ENCODE measurements around the gene OAT.

The OAT gene

DNA sequence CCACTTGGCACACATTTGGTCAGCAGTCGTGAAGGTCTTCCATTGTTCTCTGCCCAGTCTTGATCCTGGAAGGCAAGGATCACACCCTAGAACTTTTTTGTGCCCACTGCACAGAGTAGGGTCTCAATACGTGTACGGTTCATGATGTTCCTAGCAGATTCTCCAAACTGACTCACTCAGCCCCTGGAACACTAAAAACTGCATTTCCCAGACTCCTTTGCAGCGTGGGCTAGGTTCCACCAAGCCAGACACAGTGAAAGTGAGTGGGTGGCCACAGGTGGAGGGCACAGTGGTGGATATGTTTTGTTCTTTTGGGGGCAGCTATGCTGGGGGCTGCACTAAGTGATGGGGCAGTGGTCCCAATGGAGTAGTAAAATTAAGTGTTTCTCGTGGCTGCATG, 41.4 kb upstream of the OAT start:
- no peak for TF ChIP-seq ZNF70 (CRISPR knock-in tag; IDR thresholded peaks at IDR 0.05)
- no peak for TF ChIP-seq RARB (CRISPR knock-in tag; IDR thresholded peaks at IDR 0.05)
- TF ChIP-seq GLIS3 (CRISPR knock-in tag; IDR thresholded peaks at IDR 0.05) = no peak
- no peak for TF ChIP-seq ZC3H10 (CRISPR knock-in tag; IDR thresholded peaks at IDR 0.05)
- TF ChIP-seq, protein P1, sequence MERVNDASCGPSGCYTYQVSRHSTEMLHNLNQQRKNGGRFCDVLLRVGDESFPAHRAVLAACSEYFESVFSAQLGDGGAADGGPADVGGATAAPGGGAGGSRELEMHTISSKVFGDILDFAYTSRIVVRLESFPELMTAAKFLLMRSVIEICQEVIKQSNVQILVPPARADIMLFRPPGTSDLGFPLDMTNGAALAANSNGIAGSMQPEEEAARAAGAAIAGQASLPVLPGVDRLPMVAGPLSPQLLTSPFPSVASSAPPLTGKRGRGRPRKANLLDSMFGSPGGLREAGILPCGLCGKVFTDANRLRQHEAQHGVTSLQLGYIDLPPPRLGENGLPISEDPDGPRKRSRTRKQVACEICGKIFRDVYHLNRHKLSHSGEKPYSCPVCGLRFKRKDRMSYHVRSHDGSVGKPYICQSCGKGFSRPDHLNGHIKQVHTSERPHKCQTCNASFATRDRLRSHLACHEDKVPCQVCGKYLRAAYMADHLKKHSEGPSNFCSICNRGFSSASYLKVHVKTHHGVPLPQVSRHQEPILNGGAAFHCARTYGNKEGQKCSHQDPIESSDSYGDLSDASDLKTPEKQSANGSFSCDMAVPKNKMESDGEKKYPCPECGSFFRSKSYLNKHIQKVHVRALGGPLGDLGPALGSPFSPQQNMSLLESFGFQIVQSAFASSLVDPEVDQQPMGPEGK (CRISPR knock-in tag; IDR thresholded peaks at IDR 0.05; ENCODE audit: borderline replicate concordance) = no peak
- TF ChIP-seq, protein P2, sequence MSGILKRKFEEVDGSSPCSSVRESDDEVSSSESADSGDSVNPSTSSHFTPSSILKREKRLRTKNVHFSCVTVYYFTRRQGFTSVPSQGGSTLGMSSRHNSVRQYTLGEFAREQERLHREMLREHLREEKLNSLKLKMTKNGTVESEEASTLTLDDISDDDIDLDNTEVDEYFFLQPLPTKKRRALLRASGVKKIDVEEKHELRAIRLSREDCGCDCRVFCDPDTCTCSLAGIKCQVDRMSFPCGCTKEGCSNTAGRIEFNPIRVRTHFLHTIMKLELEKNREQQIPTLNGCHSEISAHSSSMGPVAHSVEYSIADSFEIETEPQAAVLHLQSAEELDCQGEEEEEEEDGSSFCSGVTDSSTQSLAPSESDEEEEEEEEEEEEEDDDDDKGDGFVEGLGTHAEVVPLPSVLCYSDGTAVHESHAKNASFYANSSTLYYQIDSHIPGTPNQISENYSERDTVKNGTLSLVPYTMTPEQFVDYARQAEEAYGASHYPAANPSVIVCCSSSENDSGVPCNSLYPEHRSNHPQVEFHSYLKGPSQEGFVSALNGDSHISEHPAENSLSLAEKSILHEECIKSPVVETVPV (CRISPR knock-in tag; IDR thresholded peaks at IDR 0.05) = no peak
- TF ChIP-seq TCF4 (CRISPR knock-in tag; IDR thresholded peaks at IDR 0.05; ENCODE audit: borderline replicate concordance) = no peak
- TF ChIP-seq PPARA (CRISPR knock-in tag; IDR thresholded peaks at IDR 0.05; ENCODE audit: borderline replicate concordance) = no peak
- TF ChIP-seq, protein P3, sequence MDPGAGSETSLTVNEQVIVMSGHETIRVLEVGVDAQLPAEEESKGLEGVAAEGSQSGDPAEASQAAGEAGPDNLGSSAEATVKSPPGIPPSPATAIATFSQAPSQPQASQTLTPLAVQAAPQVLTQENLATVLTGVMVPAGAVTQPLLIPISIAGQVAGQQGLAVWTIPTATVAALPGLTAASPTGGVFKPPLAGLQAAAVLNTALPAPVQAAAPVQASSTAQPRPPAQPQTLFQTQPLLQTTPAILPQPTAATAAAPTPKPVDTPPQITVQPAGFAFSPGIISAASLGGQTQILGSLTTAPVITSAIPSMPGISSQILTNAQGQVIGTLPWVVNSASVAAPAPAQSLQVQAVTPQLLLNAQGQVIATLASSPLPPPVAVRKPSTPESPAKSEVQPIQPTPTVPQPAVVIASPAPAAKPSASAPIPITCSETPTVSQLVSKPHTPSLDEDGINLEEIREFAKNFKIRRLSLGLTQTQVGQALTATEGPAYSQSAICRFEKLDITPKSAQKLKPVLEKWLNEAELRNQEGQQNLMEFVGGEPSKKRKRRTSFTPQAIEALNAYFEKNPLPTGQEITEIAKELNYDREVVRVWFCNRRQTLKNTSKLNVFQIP (CRISPR knock-in tag; IDR thresholded peaks at IDR 0.05; ENCODE audit: borderline replicate concordance, low read depth) = no peak
- no peak for TF ChIP-seq ZNF8 (CRISPR knock-in tag; IDR thresholded peaks at IDR 0.05)
- no peak for ATAC-seq

DNA sequence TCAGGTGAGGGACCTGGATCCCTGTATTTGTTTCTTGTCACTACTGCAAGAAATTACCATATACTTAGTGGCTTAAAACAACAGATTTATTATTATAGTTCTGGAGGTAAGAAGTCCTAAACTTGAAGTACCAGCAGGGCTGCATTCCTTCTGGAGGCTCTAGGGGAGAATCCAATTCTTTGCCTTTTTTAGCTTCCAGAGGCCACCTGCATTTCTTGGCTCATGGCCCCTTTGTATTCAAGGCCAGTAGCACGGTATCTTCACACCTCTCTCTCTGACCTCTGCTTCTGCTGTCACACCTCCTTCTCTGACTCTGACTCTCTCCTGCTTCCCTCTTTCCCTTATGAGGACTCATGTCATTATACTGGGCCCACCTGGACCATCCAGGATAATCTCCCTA, 40.7 kb upstream of the OAT start:
- no peak for ATAC-seq
- TF ChIP-seq, protein P4, sequence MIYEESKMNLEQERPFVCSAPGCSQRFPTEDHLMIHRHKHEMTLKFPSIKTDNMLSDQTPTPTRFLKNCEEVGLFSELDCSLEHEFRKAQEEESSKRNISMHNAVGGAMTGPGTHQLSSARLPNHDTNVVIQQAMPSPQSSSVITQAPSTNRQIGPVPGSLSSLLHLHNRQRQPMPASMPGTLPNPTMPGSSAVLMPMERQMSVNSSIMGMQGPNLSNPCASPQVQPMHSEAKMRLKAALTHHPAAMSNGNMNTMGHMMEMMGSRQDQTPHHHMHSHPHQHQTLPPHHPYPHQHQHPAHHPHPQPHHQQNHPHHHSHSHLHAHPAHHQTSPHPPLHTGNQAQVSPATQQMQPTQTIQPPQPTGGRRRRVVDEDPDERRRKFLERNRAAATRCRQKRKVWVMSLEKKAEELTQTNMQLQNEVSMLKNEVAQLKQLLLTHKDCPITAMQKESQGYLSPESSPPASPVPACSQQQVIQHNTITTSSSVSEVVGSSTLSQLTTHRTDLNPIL (CRISPR knock-in tag; IDR thresholded peaks at IDR 0.05; ENCODE audit: low read depth) = no peak
- TF ChIP-seq GLIS3 (CRISPR knock-in tag; IDR thresholded peaks at IDR 0.05) (no peak), ESRRG (CRISPR knock-in tag; IDR thresholded peaks at IDR 0.05) (no peak), SNAI2 (CRISPR knock-in tag; IDR thresholded peaks at IDR 0.05) (no peak), TOX (CRISPR knock-in tag; IDR thresholded peaks at IDR 0.05; ENCODE audit: borderline replicate concordance) (no peak), RARB (CRISPR knock-in tag; IDR thresholded peaks at IDR 0.05) (no peak), ZNF8 (CRISPR knock-in tag; IDR thresholded peaks at IDR 0.05) (no peak), BACH2 (CRISPR knock-in tag; IDR thresholded peaks at IDR 0.05; ENCODE audit: borderline replicate concordance) (no peak)
- TF ChIP-seq, protein P2 (CRISPR knock-in tag; IDR thresholded peaks at IDR 0.05) = no peak
- TF ChIP-seq, protein P3 (CRISPR knock-in tag; IDR thresholded peaks at IDR 0.05; ENCODE audit: borderline replicate concordance, low read depth) = no peak
- TF ChIP-seq, protein P5, sequence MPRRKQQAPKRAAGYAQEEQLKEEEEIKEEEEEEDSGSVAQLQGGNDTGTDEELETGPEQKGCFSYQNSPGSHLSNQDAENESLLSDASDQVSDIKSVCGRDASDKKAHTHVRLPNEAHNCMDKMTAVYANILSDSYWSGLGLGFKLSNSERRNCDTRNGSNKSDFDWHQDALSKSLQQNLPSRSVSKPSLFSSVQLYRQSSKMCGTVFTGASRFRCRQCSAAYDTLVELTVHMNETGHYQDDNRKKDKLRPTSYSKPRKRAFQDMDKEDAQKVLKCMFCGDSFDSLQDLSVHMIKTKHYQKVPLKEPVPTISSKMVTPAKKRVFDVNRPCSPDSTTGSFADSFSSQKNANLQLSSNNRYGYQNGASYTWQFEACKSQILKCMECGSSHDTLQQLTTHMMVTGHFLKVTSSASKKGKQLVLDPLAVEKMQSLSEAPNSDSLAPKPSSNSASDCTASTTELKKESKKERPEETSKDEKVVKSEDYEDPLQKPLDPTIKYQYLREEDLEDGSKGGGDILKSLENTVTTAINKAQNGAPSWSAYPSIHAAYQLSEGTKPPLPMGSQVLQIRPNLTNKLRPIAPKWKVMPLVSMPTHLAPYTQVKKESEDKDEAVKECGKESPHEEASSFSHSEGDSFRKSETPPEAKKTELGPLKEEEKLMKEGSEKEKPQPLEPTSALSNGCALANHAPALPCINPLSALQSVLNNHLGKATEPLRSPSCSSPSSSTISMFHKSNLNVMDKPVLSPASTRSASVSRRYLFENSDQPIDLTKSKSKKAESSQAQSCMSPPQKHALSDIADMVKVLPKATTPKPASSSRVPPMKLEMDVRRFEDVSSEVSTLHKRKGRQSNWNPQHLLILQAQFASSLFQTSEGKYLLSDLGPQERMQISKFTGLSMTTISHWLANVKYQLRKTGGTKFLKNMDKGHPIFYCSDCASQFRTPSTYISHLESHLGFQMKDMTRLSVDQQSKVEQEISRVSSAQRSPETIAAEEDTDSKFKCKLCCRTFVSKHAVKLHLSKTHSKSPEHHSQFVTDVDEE (CRISPR knock-in tag; IDR thresholded peaks at IDR 0.05) = no peak

DNA sequence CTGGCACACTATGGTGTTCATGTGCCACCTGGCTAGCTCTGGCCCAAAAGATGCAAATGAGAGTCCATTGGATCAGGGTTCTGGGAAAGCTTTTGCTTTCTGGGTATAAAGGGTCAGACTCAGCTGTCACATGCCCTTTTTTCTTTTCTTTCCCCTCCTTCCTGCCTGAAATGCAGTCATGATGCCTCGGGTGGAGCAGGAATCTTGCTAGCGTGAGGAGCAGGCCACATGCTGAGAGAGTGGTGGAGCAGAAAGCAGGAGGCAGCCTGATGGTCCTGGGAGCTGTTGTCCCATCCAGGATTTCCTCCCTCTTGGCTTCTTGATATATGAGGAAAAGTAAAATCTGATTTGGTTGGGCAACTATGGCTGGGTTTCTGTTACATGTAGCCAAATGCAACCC, 40.2 kb upstream of the OAT start:
- no peak for ATAC-seq
- TF ChIP-seq BACH2 (CRISPR knock-in tag; IDR thresholded peaks at IDR 0.05; ENCODE audit: borderline replicate concordance) (no peak), OSR1 (CRISPR knock-in tag; IDR thresholded peaks at IDR 0.05) (no peak), ESRRG (CRISPR knock-in tag; IDR thresholded peaks at IDR 0.05) (no peak), ZFP3 (CRISPR knock-in tag; IDR thresholded peaks at IDR 0.05) (no peak), TOX (CRISPR knock-in tag; IDR thresholded peaks at IDR 0.05; ENCODE audit: borderline replicate concordance) (no peak), ZNF565 (CRISPR knock-in tag; conservative IDR thresholded peaks at IDR 0.05; ENCODE audit: low read depth) (no peak), ZNF8 (CRISPR knock-in tag; IDR thresholded peaks at IDR 0.05) (no peak), TCF4 (CRISPR knock-in tag; IDR thresholded peaks at IDR 0.05; ENCODE audit: borderline replicate concordance) (no peak), ARNTL (CRISPR knock-in tag; IDR thresholded peaks at IDR 0.05; ENCODE audit: borderline replicate concordance, low read depth) (no peak), ZFP30 (CRISPR knock-in tag; IDR thresholded peaks at IDR 0.05) (no peak), RARB (CRISPR knock-in tag; IDR thresholded peaks at IDR 0.05) (no peak)
- TF ChIP-seq, protein P5 (CRISPR knock-in tag; IDR thresholded peaks at IDR 0.05) = no peak

Data from SK-N-SH treated with all-trans-retinoic acid at 6 μM for 48 hours (cell line).